ENCODE data around the gene ZXDC.
A peak's percentile ranks its signal among the peaks of the same experiment; 100 is the strongest.

The ZXDC gene

DNA sequence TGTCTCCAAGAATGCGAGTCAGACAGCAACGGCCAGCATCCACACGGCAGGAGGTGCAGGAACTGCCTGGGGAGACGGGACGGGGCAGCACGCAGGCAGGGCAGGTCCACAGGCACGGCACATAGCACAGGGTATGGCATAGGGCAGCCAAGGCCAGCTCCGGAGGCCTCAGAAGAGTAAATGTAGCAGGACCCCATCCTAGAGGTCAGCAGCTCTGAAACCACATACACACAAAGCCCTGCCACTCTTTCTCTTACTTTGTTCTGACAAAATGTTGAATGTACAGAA lies 26.9 kb downstream of the ZXDC start:
- DNase-seq = no peak

DNA sequence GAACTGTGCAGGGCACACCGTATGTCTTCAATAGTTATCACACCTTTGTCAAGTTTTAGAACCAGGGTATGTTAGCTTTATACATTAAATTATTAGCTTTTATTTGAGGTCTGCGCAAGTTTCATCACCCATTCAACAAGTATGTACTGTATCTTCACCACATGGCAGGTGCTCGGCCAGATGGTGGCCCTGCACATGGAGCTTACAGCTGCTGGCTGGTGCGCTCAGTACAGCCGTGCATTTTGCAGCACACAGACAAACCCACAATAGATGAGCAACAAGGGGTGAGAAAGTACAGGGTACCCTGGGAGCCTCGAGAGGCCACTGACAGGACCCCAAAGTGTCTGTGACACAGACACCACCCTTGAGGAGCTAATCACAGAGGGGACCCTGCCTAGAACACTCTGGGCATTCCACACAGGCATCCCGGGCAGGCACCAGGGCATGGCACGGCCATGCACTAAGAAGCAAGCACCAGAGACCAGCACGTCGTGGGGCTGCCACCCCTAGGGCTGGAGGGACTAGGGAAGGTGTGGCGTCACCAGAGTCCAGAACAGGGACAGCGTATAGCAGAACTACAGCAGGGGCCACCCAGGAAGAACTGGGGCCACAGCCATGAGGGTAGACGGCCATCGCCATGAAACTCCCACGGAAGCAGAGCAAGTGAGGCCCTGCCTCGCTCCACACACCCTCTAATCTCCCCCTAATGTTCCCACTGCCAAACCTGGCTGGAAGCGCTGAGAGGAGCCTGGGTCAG lies 27.4 kb downstream of the ZXDC start:
- no peak for DNase-seq

DNA sequence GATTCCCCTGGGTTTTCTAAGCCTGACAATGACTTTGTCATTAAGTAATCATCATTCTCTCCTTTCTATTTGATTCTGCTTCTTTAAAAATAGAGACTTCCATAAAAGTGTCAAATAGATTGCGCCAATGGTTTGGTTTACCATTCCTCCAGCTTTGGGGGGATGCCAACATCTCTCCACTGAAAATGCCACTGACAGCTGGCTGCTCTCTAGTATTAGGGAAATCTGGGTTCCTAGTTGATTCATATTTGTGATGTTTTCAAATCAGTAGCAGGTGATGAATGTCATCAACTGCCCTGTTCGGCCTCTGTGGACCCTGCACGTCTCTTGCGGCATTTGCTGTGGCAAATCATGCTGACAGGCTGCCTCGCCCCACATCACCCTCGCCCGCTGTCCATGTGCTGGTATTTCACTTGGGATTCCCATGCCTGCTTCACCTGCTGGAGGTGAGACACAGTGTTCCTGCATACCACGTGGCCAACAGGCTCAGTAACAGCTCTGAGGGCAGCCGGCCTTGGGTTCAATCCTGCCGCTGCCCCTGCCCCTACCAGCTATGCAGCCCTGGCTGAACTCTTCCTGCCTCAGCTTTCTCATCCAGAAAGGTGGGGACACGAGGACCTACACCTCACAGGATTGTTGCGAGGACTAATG lies 28.1 kb downstream of the ZXDC start:
- DNase-seq = no peak

DNA sequence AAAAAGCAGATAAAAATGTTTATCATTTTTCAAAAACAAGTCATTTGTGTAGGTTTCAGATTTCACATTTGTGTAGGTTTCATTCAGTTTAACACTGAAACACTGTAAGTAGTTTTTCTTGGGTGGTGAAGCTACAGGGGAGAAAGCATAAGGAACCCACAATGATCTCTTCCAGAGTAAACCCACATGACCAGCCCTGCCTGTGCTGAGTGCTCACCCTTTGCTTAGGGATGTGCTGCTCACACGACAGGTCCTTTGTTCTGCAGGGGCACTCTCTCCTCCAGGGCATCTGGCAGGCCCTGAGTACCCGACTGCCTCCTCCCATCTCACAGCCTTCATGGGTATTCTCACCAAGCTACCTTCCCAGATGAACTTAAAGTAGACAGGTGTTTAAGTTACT lies 28.9 kb downstream of the ZXDC start:
- DNase-seq = no peak

DNA sequence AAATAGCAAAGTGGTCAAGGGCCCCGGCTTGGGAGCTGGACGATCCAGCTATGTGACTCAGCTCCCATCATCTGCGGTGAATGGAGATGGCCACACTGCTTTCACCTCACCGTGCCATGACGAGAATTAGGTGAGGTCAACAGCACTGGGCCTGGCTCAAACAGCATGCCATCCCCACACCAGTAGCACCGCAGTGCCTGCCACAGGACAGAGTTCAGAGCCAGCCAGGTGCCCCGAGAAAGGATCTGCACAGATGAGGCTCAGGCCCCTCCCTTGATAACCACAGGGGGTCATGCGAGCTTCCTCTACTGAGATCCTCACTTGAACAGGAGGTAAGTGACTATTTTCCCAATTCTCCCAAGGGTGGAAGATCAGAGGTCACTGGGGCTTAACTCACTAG lies 29.4 kb downstream of the ZXDC start:
- no peak for DNase-seq

DNA sequence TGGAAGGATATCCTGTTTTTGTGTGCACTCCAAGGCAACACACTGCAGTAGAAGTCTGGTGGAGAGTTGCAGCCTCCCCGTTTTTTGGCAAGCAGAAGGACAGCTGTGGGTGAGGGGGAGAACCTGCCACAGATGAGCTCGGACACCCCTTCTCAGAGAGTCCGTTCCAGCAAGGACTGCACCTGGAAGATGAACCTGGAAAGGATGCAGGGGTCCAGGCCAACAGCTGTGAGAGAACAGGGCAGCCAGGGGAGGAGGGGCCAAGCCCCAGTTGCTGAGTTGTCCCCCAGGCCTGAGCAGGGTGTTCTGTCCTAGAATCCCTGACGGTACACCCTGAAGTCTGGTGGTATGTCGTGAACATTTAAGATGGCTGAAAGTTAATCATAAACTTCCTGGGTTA lies 30.2 kb downstream of the ZXDC start:
- DNase-seq = no peak

DNA sequence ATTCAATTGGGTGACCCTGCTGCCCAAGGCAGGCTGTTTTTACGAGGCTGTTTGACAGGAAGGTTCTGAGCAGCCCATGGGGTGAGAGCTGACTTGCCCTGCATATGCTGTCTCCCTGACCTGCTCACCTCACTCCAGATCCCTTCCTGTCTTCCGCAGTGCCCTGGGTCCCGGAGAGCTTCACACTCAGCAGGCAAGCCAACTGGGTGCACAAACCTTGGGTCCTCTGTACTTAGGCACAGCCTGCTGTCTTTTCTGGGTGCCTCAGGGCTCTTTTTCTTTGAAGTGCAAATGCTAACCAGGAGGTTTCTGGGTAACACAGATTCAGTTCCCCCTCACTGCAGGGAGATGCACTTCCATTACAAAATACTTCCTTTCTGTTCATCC lies 32.8 kb downstream of the ZXDC start:
- DNase-seq = no peak

DNA sequence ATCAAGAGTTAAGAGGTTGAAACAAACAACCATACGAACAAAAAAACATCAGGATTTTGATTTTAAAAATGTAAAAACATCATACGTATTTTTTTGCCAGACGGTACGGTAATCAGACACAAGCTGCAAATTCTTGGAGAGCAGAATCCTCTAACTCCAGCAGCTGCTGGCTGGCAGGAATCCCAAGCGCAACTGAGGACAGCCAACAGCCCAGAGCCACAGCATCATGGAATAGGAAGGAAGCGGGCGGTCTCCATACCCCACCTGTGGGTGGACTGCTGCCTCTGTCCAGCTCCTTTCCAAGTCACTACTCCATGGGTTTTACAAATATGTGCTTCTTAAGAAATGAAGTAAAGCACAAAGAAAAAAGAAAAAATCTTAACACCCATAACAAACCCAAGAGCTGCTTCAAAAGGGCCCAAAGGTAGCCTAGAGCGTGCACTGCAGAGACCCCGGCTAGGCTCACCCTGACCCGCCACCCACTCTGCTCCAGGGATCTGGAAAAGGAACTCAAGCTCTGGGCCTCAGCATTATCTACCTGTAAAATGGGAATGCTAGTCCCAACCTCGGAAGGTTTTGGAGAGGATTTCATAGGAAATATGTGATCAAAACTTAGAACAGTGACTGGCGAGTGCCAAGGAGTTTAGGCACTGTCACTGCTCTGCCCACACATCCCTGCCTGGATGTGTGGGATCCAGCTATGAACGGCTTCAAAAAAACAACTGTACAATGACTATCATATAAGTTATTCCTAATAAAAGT lies 33.4 kb downstream of the ZXDC start:
- no peak for DNase-seq

DNA sequence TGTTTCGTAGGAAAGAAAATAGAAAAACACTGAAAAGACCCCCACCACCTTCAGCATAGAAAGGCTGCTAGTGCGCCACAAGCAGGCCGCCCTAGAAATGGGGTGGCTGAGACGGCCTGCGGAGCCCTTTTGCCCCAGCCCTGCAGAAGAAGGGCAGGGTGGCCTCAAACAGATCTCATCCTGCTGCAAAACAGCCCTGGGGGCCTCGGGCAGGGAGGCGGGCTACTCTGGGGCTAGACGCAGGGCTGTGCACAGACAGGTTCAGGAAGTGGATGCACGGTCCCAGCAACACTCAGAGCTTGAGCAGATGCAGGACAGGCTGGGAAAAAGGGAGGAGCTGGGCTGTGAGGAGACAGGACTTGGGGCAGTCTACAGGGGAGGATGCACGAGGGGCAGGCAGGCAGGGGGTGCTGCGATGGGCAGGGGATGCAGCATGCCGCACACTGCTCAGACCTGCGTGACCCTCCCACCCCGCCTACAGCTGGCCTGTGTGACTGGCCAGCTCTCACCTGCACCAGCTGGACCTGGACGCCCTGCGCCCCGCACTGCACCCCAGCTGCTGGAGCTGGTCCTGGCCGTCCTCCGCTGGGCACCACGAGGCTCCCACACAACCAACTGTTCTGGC lies 34.3 kb downstream of the ZXDC start:
- no peak for DNase-seq

DNA sequence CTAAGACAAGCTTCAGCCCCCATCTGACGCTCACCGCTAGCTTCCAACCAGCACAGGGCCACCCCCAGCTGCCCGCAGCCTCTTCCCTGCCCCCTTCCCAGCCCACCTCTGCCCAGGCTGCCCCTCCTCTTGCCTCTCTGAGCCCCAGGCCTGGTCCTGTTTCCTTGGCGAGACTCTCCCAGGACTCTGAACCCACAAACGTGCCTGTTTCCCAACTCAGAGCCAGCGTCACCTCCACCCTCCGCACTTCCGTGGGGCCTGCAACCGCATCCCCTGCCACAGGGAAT lies 35.0 kb downstream of the ZXDC start:
- DNase-seq = no peak

DNA sequence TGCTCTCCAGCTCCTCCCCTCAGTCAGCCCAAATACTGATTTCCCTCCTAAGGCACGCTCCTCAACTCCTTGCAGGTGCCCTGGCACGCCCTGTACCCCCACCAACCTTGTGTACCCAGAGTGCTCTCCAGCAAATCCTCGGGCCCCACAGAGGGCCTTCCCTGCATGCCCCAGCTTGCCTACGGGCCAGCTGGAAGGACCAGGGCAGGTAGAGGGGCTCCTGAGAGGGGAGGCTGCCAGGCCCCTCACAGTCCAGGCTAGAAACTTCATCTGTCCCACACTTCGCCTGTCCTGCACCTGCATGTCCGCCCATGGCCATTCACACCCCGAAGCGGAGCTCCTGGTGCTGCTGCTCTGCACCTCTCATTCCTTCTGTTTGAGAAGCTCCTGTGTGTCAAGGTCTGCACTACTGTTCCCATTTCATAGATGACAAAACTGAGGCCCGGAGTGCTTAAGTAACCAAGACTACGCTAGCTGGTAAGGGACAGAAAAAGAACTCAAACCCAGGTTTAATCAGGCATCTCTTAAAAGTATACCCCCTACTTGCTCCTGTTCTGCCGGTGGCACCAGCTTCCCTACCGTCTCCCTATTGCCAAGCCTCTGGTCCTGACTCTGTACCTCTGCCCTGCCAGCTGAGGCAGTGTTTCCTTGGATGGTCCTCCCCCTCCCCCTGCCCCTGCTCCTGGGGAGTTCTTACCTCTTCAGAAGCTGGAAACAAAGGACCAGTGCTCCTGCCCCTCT lies 35.6 kb downstream of the ZXDC start:
- DNase-seq = no peak

DNA sequence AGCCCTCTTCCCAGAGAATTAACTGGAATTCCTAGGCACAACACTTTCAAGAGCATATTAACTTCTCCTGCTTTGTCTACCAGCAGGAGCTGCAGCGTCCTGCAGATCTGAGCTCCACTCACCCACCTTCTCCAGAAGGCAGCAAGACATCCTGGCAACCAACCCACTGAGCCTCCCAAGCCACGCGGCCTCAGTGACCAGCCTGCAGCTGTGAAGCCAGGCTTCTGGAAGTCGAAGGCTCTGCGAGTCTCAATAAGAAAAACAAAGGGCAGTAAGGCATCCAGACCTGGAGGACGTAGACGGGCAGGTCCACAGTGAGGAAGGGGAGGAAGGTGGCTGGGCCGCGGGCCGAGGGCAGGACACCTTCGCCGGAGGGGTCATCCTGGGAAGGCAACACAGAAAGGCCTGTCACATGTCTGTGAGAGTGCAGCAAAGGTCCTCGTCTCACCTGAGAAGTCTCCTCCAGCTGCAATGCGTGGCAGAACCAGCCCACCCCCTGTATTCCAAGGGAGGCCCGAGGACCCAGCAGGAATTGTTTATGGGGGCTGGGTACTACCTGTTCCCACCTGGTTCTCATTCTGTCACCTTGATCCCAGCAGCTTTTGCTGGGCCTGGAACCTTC lies 36.2 kb downstream of the ZXDC start:
- DNase-seq = no peak

DNA sequence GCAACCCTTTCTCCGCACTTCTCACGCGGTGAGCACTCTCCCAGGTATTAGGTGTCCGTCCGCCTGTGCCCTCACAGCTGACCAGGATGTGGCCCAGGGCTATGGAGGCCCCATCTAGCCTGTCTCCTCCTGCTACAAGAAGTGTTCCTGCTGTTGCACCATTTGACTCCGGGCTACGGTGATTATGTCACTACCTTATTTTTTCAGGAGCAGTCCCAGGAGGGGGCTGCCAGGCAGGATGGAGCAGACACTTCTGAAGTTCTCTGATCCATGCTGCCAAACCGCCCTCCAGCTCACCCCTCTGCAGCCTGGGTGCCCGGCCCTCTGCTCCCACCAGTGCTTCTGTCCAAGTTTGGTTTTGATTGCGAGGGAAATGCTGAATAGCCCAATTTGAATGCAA lies 36.9 kb downstream of the ZXDC start:
- peak; percentile 4 for DNase-seq

DNA sequence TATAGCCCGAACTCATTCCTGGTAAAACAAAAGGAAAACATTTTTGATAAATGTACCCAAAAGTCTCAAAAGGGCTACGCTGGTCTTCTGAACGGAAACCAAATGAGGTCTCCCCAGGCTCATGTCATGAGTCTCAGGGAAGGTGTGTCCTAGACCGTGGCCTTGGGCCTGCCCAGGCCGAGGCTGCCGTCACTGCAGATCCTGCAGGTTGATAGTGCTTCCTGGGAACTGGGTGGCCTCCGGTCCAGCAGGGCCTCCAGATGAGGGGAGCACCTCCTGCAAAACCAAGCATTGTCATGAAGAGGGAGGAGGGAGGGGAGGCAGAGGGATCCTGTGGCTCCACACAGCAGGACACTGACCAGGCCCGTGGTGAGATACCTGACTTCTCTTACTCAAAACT lies 37.5 kb downstream of the ZXDC start:
- DNase-seq = peak; percentile 1

DNA sequence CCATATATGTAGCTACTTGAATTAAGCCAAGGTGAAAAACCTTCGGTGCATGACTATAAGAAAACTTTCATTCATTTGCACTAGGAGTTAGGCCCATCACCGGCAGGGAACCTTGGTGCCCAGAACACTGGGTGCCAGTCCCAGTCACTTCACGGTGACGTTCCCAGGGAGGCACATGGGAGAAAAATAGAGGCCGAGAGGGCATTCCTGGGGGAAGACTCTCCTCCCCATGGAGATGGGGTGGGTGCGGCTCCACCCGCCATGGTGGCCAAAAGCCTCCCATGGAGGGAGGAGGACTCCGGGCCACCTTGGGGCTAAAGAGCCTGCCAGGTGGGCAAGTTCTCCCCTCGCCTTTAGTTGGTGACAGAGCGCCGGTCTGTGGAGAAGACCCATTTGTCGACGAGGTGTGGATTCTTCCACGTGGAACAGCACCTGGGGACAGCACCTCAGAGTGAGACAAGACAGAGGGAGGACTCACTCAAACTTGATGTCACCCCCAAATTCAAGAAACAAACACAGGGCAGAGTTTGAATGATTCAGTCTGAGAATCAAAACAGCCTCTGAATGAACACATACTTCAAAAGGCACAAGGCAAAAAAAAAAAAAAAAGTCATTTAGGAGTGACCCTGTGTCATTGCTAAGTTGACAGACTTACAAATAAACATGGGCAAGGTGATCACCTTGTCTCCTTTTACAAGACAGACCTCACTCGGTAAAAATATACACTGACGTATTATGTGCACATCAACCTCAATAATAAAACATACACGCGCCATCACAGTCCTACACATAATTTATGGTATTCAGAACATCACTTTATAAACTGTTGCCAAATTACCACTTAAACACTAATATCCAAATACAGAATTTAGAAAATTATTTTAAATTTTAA lies 38.6 kb downstream of the ZXDC start:
- DNase-seq = no peak

DNA sequence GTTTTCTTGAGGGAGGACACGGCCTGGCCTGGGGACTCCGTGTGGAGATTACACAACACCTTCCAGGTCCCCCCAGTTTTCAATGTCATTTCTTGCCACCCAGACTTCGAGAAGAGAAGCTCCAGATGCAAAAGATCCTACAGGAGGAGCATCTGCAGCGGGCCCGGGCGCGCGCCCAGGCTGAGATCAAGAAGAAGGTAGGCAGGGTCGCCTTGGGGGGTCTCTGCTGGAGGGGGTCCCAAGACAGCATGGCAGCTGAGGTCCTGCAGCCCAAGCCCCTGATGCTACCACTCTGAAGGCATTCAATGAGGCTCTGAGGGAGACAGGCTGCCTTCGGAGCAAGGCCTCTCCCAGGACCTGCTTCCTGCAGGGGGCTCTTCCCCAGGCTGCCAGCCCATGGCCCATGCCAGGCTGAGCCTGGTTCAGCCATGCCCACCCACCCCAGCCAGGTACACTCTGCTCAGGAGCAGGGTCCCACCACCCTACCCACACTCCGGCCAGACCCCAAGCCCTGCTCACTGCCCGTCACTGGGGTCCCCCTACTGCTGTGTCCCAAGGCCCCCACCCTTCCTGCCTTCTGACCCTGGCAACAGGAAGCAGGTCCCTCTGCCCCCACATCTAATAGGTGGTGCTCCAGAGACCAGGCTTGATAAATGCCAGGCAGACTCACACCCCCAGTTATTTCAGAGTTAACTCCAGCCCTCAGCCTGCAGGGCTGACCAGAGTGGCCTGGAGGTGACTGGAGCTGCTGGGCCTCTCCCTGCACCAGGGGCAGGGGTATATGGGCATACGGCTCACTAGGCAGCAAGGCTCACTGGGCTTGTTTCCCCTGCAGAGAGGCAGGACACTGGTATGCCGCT lies 40.0 kb downstream of the ZXDC start:
- DNase-seq = no peak

DNA sequence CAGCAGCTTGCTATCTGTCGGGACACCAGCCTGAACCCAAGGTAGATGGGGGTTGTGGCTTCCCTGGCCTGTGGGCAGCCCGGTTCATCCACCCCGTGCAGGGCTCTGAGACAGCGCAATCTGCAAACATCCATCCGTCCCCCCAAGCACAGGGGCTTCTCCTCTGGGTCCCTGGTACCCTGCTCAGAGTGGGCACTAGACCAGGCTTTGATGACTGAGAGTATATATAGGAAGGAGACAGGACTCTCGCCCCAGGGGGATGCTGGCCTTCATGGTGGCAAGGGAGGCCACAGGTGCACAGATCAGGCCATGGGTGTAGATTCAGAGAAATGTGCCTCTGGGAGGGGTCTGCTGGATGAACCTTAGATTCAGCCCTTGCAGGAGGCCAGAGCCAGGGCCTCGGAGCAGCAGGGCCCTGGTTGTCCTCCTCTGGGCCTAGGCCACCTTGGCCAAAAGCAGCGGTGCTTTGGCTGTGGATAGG lies 40.7 kb downstream of the ZXDC start:
- DNase-seq = no peak

DNA sequence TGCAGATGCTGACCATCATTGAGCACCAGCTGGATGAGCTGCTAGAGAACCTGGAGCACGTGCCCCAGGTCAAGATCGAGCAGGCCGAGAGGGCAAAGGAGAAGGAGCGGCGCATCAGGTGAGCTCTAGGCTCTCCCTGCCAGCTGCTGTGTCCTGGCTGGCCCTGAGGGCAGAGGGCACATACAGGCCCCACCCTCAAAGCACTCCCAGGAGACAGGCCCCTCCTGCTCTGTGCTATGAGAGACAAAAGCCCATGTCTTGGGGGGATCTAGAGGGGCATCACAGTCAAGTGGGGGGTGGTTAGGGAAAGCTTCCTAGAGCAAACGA lies 41.5 kb downstream of the ZXDC start:
- no peak for DNase-seq

DNA sequence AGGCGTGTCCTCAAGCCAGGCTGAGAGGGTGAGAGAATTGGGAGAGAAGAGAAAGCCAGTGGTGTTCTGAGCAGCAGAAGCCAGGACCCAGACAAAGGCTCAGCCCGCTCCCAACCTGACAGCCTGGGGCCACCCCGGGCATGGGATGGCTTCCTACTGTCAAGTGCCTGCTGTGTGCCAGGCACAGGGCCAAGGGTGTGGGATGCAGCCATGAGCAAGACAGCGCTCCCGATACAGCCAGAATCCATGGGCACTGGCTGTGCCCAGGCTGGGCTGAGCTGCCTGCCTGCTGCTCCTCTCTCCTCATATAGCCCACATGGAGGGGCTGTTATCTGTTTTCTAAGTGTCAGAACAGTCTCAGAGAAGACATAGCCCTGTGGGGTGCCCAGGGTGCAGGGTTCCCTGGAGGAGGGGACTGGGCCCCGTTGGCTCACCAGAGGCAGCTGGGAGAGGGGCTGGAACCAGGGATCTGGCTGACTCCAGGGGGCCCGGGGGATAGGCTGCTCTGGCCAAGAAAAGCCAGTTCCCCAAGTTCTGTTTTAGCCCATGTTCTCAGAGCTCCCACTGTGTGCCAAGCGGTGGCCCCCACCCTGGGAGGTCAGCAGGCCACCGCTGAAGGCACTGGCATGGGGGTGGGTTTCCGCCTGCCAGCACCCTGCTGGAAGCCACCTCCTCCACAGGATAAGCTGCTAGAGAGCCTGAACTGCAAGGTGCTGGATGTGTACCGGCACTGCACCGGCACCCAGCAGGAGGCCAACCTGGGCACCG lies 42.0 kb downstream of the ZXDC start:
- DNase-seq = no peak

DNA sequence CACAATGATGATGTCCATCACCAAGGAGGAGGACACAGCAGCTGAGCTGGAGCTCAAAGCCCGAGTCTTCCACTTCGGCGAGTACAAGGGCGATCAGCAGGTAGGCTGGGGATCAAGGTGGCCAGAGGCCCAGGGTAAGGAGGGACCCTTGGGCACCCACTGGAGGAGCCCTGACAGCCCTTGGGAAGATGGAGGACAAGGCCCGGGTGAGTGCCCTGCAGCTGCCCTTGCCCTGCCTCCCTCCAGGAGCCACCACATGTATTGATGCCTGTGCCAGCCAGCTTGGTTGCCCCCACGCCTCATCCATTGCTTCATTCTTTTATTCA lies 42.6 kb downstream of the ZXDC start:
- no peak for DNase-seq

All from activated CD4-positive, alpha-beta T cell treated with anti-CD3 and anti-CD28 coated beads for 1 hour (primary cell).